Kidney (tissue), 14 donors: ENCODE measurements around the gene PPM1H. TPM values are rescaled to one million over a fixed set of nuclear protein-coding genes. Genes with fewer than 3 reads are reported as not detected.
A peak's percentile ranks its signal among the peaks of the same experiment; 100 is the strongest.

Source experiments
- DNase-seq, 5 donors: peaks; one replicate each; pipeline ENCODE4 v3.0.0-alpha.2; 2013 to 2020
- FAIRE-seq: peaks from 2 replicates; lab custom pipeline; 2012; peaks lifted over from hg19 to GRCh38; lab: Jason Lieb, UNC
- H3K27ac ChIP-seq, 2 donors: one replicate each; pipeline ENCODE4 v1.7.0; 2013; ENCODE audit warnings: low read depth in 2 of 2, low read length in 2 of 2, inconsistent platforms in 1 of 2
- H3K27me3 ChIP-seq: one replicate; pipeline ENCODE4 v1.7.1; 2013; ENCODE audit warnings: low read length, inconsistent platforms; ENCODE audit not compliant: control insufficient read depth, insufficient read depth
- H3K36me3 ChIP-seq, 3 donors: one replicate each; pipeline versions ENCODE4 v1.7.0 to v1.7.1; 2013; ENCODE audit warnings: low read length in 3 of 3, control low read depth in 1 of 3, inconsistent platforms in 1 of 3; ENCODE audit not compliant: insufficient read depth in 3 of 3, control insufficient read depth in 2 of 3
- H3K4me1 ChIP-seq, 3 donors: one replicate each; pipeline versions ENCODE4 v1.7.0 to v1.7.1; 2013; ENCODE audit warnings: low read length in 3 of 3, inconsistent platforms in 1 of 3, low read depth in 1 of 3; ENCODE audit not compliant: control insufficient read depth in 2 of 3, insufficient read depth in 2 of 3
- H3K4me3 ChIP-seq, 3 donors: one replicate each; pipeline versions ENCODE4 v1.7.0 to v1.8.1; 2013; ENCODE audit warnings: low read length in 3 of 3, control low read depth in 1 of 3, inconsistent platforms in 1 of 3
- H3K9ac ChIP-seq, 3 donors: one replicate each; pipeline versions ENCODE4 v1.7.0 to v1.7.1; 2013; ENCODE audit warnings: low read length in 3 of 3, control low read depth in 1 of 3, inconsistent platforms in 1 of 3
- H3K9me3 ChIP-seq, 3 donors: one replicate each; pipeline versions ENCODE4 v1.7.0 to v1.7.1; 2013; ENCODE audit warnings: low read length in 3 of 3, control low read depth in 1 of 3, inconsistent platforms in 1 of 3; ENCODE audit not compliant: control insufficient read depth in 2 of 3, insufficient read depth in 1 of 3
- intact Hi-C: fragments of 100-400 bp; cut with DNase I; formaldehyde crosslinking; loops from one replicate; pipeline ENCODE4 v1.11.1; 2022
- polyA plus RNA-seq: library from polyadenylated mRNA; stranded (reverse); fragments of 350-450 nt; fragmentation: Illumina TruSeq; extraction: RNeasy Lipid Tissue Mini Kit (QIAGEN cat#74804); gene quantifications from one replicate; pipeline ENCODE4 v1.2.3, GENCODE V29; 2014; ENCODE audit warnings: low read depth, low replicate concordance; ENCODE audit not compliant: insufficient read depth
- total RNA-seq: library from RNA; stranded (reverse); fragmentation: NEBNext Ultra II Directional; extraction: Animal tissue kit (Norgen Biotek cat#: 25700); gene quantifications from one replicate; pipeline ENCODE4 v1.2.1, GENCODE V29; 2021
- TF ChIP-seq, protein P1 (sequence below): IDR thresholded peaks from 3 replicates; pipeline ENCODE4 v1.5.1; 2012; ENCODE audit warnings: mild to moderate bottlenecking, moderate library complexity, borderline replicate concordance; ENCODE audit not compliant: insufficient read depth; ENCODE audit errors: extremely low read depth
- donor health status: control.
- donor health status: control.
- donor health status: control.
- donor health status: control.
- donor health status: control.
- donor health status: DM: yes; HTN: yes; CAD: no.
- donor health status: Normal renal cell carcinoma (clear cell type).

The PPM1H gene
- total and polyA plus RNA-seq, 2 donors from 2014 or later, result 8.7 to 25.0 TPM

DNA sequence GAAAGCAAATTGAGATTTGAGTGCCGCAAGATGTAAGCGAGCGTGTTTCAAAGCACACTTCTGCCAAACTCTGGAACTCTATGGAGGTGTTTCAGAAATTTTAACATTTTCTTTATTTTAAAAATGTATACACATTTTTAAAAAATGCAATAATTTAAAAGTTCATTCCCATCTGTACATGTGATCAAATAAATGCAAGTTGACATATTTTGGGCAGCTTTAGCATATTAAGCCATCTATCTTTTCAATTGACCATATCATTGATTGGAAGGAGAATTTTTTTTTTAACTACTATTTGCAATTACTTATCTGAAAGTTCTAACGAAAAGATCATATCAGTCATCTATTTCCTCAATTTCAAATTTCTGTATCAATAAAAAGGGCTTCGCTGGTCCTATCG is 101.3 kb downstream of the PPM1H start:
- Histone ChIP-seq H3K9ac (no peak overlapping the region), H3K4me1 (no peaks in the 10 kb centered on the region), H3K4me3 (no peak overlapping the region), H3K27ac (no peak overlapping the region), H3K27me3 (no peaks in the 10 kb centered on the region), H3K9me3 (no peaks in the 10 kb centered on the region), H3K36me3 (no peaks in the 10 kb centered on the region)
- intact Hi-C loops, result no loop called here
- no peak for FAIRE-seq
- TF ChIP-seq, protein P1, sequence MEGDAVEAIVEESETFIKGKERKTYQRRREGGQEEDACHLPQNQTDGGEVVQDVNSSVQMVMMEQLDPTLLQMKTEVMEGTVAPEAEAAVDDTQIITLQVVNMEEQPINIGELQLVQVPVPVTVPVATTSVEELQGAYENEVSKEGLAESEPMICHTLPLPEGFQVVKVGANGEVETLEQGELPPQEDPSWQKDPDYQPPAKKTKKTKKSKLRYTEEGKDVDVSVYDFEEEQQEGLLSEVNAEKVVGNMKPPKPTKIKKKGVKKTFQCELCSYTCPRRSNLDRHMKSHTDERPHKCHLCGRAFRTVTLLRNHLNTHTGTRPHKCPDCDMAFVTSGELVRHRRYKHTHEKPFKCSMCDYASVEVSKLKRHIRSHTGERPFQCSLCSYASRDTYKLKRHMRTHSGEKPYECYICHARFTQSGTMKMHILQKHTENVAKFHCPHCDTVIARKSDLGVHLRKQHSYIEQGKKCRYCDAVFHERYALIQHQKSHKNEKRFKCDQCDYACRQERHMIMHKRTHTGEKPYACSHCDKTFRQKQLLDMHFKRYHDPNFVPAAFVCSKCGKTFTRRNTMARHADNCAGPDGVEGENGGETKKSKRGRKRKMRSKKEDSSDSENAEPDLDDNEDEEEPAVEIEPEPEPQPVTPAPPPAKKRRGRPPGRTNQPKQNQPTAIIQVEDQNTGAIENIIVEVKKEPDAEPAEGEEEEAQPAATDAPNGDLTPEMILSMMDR, result no peak
- DNase-seq, result no peak

GRCh38 chr12:62832558-62832957 is 102.4 kb downstream of the PPM1H start:
- DNase-seq (peak in 2 of 5 donors; percentile 44 to 60), FAIRE-seq (no peak)
- H3K9ac ChIP-seq, result no peak overlapping the region
- no peak overlapping the region for H3K27ac ChIP-seq
- TF ChIP-seq, protein P1, result no peak
- H3K9me3 ChIP-seq, result no peaks in the 10 kb centered on the region
- H3K4me1 ChIP-seq, result no peaks in the 10 kb centered on the region
- no peaks in the 10 kb centered on the region for H3K36me3 ChIP-seq
- intact Hi-C loops, result no loop called here
- no peak overlapping the region for H3K4me3 ChIP-seq
- H3K27me3 ChIP-seq, result no peaks in the 10 kb centered on the region

DNA sequence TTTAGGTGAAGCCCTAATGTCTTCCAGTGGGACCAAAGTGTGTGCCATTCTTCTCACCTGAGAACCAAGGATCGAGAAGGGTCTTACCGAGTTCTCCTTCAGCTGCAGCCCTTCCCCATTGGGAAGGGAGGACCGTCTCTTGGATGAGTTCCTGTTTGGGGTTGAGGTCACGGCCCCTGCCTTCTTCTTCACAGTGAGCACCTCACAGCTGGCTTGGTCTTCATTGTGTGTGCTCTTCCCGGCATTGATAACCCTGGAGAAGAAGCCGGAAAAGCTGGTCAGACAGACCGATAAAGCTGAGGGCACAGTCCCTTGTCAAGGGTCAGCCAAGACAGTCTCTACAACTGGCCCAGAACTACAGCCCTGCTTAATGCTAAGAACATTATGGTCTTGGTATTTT is 102.9 kb downstream of the PPM1H start:
- Histone ChIP-seq H3K36me3 (no peaks in the 10 kb centered on the region), H3K4me3 (no peak overlapping the region), H3K9me3 (no peaks in the 10 kb centered on the region), H3K4me1 (no peaks in the 10 kb centered on the region), H3K27ac (no peak overlapping the region), H3K27me3 (no peaks in the 10 kb centered on the region), H3K9ac (no peak overlapping the region)
- no peak for FAIRE-seq
- intact Hi-C loops, result no loop called here
- TF ChIP-seq, protein P1, result no peak
- no peak for DNase-seq

DNA sequence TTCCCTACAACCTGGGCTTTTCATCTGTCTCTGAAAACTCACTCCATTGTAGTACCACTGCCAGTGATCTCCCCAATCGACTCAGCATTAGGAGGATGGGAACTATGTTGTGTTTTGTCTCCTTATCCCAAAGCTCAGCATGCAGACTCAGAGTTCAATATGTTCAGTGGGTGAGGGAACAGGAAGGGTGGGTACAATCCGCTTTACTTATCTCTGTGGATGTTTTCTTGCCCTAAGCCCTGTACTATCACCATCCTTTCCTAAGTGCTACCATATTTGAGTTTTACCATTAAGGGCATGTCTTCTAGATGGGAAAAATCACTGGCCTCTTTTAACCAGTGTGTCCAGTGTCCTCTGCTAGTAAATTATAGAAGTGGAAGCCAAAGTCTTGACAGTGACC is 107.1 kb downstream of the PPM1H start:
- Histone ChIP-seq H3K27ac (no peak overlapping the region), H3K9me3 (no peaks in the 10 kb centered on the region), H3K9ac (no peak overlapping the region), H3K36me3 (no peaks in the 10 kb centered on the region), H3K27me3 (no peaks in the 10 kb centered on the region), H3K4me1 (no peaks in the 10 kb centered on the region), H3K4me3 (no peak overlapping the region)
- intact Hi-C loops, result no loop called here
- DNase-seq, result no peak
- TF ChIP-seq, protein P1, result no peak
- FAIRE-seq, result no peak
